ENCODE measurements around the gene PALD1. TPM values are rescaled to one million over a fixed set of nuclear protein-coding genes. Genes with fewer than 3 reads are reported as not detected.

Gene PALD1
- total RNA-seq, 1 donor from 2014 or later = 1.8 TPM

DNA sequence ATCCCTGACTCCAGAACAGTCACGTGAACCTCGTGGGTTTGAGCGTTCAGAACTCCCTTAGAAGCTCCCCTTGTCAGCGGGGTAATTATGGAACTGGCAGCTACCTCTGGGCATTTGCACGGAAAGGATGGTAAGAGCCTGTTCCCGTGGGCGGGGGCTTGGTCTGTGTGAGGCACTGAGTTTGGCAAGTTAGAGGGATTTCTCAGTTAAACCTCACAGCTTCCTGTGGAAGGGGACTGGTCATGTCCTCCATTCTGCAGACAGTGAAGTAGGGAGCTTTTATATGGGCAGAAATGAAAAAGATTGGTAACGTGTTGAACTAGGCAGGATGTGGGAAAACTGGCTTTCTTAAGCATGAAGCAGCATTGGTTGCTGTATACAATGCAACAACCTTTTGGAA lies 16.0 kb downstream of the PALD1 start:
- H3K36me3 Mint-ChIP-seq (ENCODE audit: low read depth, unreplicated experiment) = no peaks in the 10 kb centered on the region
- Histone ChIP-seq H3K9me3 (ENCODE audit: insufficient read depth, low read depth, low read length) (no peaks in the 10 kb centered on the region), H3K4me1 (ENCODE audit: insufficient read depth, low read length) (peaks cover 11% of the 10 kb centered on the region), H3K36me3 (ENCODE audit: insufficient read depth, low read length) (no peaks in the 10 kb centered on the region), H3K4me2 (ENCODE audit: low read length) (peak overlapping the region; percentile 1), H3K4me3 (ENCODE audit: insufficient read depth, low read depth, low read length) (no peak overlapping the region), H2AFZ (ENCODE audit: low read depth, low read length) (no peak overlapping the region), H3K79me2 (ENCODE audit: insufficient read depth, low read length) (no peaks in the 10 kb centered on the region), H4K20me1 (ENCODE audit: insufficient read depth, low read length) (no peaks in the 10 kb centered on the region), H3K27me3 (ENCODE audit: insufficient read depth, low read length) (no peaks in the 10 kb centered on the region), H3K9ac (ENCODE audit: low read length) (no peak overlapping the region), H3K27ac (ENCODE audit: low read depth, low read length) (no peak overlapping the region)
- H3K27me3 Mint-ChIP-seq (ENCODE audit: low read depth, unreplicated experiment) = peaks cover 5% of the 10 kb centered on the region
- H3K9me3 Mint-ChIP-seq (ENCODE audit: unreplicated experiment) = no peaks in the 10 kb centered on the region
- H3K4me1 Mint-ChIP-seq (ENCODE audit: low read depth, unreplicated experiment) = peaks cover 17% of the 10 kb centered on the region
- TF ChIP-seq EZH2 (IDR thresholded peaks at IDR 0.05; ENCODE audit: insufficient read depth, low read length) (no peak), CTCF (IDR thresholded peaks at IDR 0.05; ENCODE audit: insufficient read depth, low read depth, low read length) (no peak)
- DNase-seq (ENCODE audit: low read depth) = no peak
- no peak overlapping the region for H3K4me3 Mint-ChIP-seq (ENCODE audit: unreplicated experiment)
- H3K27ac Mint-ChIP-seq (ENCODE audit: unreplicated experiment) = no peak overlapping the region
- FAIRE-seq = no peak

- H3K27ac Mint-ChIP-seq (ENCODE audit: unreplicated experiment) = no peak overlapping the region
- no peaks in the 10 kb centered on the region for H3K9me3 Mint-ChIP-seq (ENCODE audit: unreplicated experiment)
- H3K36me3 Mint-ChIP-seq (ENCODE audit: low read depth, unreplicated experiment) = no peaks in the 10 kb centered on the region
Measured at GRCh38 chr10:70494966-70495365, 16.4 kb downstream of the PALD1 start.

More at GRCh38 chr10:70494966-70495365, 16.4 kb downstream of the PALD1 start:
- peaks cover 11% of the 10 kb centered on the region for H3K4me1 ChIP-seq (ENCODE audit: insufficient read depth, low read length)
- H3K4me3 ChIP-seq (ENCODE audit: insufficient read depth, low read depth, low read length) = no peak overlapping the region
- peak overlapping the region; percentile 1 for H3K4me2 ChIP-seq (ENCODE audit: low read length)
- H3K9ac ChIP-seq (ENCODE audit: low read length) = no peak overlapping the region
- H3K36me3 ChIP-seq (ENCODE audit: insufficient read depth, low read length) = no peaks in the 10 kb centered on the region
- no peak overlapping the region for H3K27ac ChIP-seq (ENCODE audit: low read depth, low read length)
- TF ChIP-seq CTCF (IDR thresholded peaks at IDR 0.05; ENCODE audit: insufficient read depth, low read depth, low read length) (no peak), EZH2 (IDR thresholded peaks at IDR 0.05; ENCODE audit: insufficient read depth, low read length) (no peak)
- FAIRE-seq (no peak), DNase-seq (ENCODE audit: low read depth) (no peak)
- no peaks in the 10 kb centered on the region for H3K79me2 ChIP-seq (ENCODE audit: insufficient read depth, low read length)
- H4K20me1 ChIP-seq (ENCODE audit: insufficient read depth, low read length) = no peaks in the 10 kb centered on the region
- peaks cover 5% of the 10 kb centered on the region for H3K27me3 Mint-ChIP-seq (ENCODE audit: low read depth, unreplicated experiment)
- no peaks in the 10 kb centered on the region for H3K9me3 ChIP-seq (ENCODE audit: insufficient read depth, low read depth, low read length)
- no peak overlapping the region for H2AFZ ChIP-seq (ENCODE audit: low read depth, low read length)
- peaks cover 17% of the 10 kb centered on the region for H3K4me1 Mint-ChIP-seq (ENCODE audit: low read depth, unreplicated experiment)
- no peaks in the 10 kb centered on the region for H3K27me3 ChIP-seq (ENCODE audit: insufficient read depth, low read length)
- H3K4me3 Mint-ChIP-seq (ENCODE audit: unreplicated experiment) = no peak overlapping the region
